Astrocyte (in vitro differentiated cells and primary cell): Measurements from ENCODE around the gene UPP1. TPM values are rescaled to one million over a fixed set of nuclear protein-coding genes. Genes with fewer than 3 reads are reported as not detected.

Experiments
- DNase-seq: peaks from one replicate; pipeline ENCODE4 v3.0.0-alpha.2; 2010; ENCODE audit warnings: low read depth
- FAIRE-seq: peaks from 2 replicates; lab custom pipeline; 2011; peaks lifted over from hg19 to GRCh38; lab: Jason Lieb, UNC
- H2AFZ ChIP-seq: 2 replicates; pipeline ENCODE4 v1.6.0; 2012; ENCODE audit warnings: low read depth, low read length, inconsistent platforms
- H3K27ac ChIP-seq: 2 replicates; pipeline ENCODE4 v1.5.1; 2011; ENCODE audit warnings: low read depth, low read length, inconsistent platforms
- H3K27me3 ChIP-seq: 2 replicates; pipeline ENCODE4 v1.6.0; 2011; ENCODE audit warnings: low read length, inconsistent platforms; ENCODE audit not compliant: insufficient read depth
- H3K36me3 ChIP-seq: 2 replicates; pipeline ENCODE4 v1.5.1; 2011; ENCODE audit warnings: low read length, inconsistent platforms; ENCODE audit not compliant: insufficient read depth
- H3K4me1 ChIP-seq: 2 replicates; pipeline ENCODE4 v1.5.1; 2011; ENCODE audit warnings: low read length, inconsistent platforms; ENCODE audit not compliant: insufficient read depth
- H3K4me2 ChIP-seq: 2 replicates; pipeline ENCODE4 v1.6.0; 2012; ENCODE audit warnings: low read length, inconsistent platforms
- H3K4me3 ChIP-seq: 2 replicates; pipeline ENCODE4 v1.5.1; 2011; ENCODE audit warnings: low read depth, mild to moderate bottlenecking, low read length, inconsistent platforms; ENCODE audit not compliant: insufficient read depth
- H3K79me2 ChIP-seq: 2 replicates; pipeline ENCODE4 v1.6.0; 2012; ENCODE audit warnings: mild to moderate bottlenecking, low read length, inconsistent platforms; ENCODE audit not compliant: insufficient read depth
- H3K9ac ChIP-seq: 2 replicates; pipeline ENCODE4 v1.6.0; 2012; ENCODE audit warnings: mild to moderate bottlenecking, low read length, inconsistent platforms
- H3K9me3 ChIP-seq: 2 replicates; pipeline ENCODE4 v1.5.1; 2012; ENCODE audit warnings: low read depth, mild to moderate bottlenecking, low read length, inconsistent platforms; ENCODE audit not compliant: insufficient read depth
- H4K20me1 ChIP-seq: 2 replicates; pipeline ENCODE4 v1.6.0; 2012; ENCODE audit warnings: low read length, inconsistent platforms; ENCODE audit not compliant: insufficient read depth
- H3K27ac Mint-ChIP-seq: one replicate; pipeline ENCODE4 v1.8.0; 2021; ENCODE audit warnings: mild to moderate bottlenecking, mixed read lengths; ENCODE audit not compliant: unreplicated experiment
- H3K27me3 Mint-ChIP-seq: one replicate; pipeline ENCODE4 v1.8.0; 2021; ENCODE audit warnings: low read depth, mixed read lengths; ENCODE audit not compliant: unreplicated experiment
- H3K36me3 Mint-ChIP-seq: one replicate; pipeline ENCODE4 v1.8.0; 2021; ENCODE audit warnings: low read depth, mixed read lengths; ENCODE audit not compliant: unreplicated experiment
- H3K4me1 Mint-ChIP-seq: one replicate; pipeline ENCODE4 v1.8.0; 2021; ENCODE audit warnings: low read depth, mixed read lengths; ENCODE audit not compliant: unreplicated experiment
- H3K4me3 Mint-ChIP-seq: one replicate; pipeline ENCODE4 v1.8.0; 2021; ENCODE audit warnings: mild to moderate bottlenecking, moderate library complexity, mixed read lengths; ENCODE audit not compliant: unreplicated experiment
- H3K9me3 Mint-ChIP-seq: one replicate; pipeline ENCODE4 v1.8.0; 2021; ENCODE audit warnings: mild to moderate bottlenecking, mixed read lengths; ENCODE audit not compliant: unreplicated experiment
- EZH2 ChIP-seq: IDR thresholded peaks from 2 replicates; pipeline ENCODE4 v1.6.1; 2012; ENCODE audit warnings: mild to moderate bottlenecking, low read length, inconsistent platforms; ENCODE audit not compliant: insufficient read depth
- total RNA-seq: library from RNA; stranded (reverse); gene quantifications from 2 replicates; pipeline ENCODE4 v1.2.1, GENCODE V29; 2021
- TF ChIP-seq, protein P1 (sequence below): IDR thresholded peaks from 2 replicates; pipeline ENCODE4 v1.5.1; 2011; ENCODE audit warnings: low read depth, mild to moderate bottlenecking, inconsistent platforms, low read length, moderate library complexity; ENCODE audit not compliant: insufficient read depth

The UPP1 gene
- total RNA-seq, 1 donor from 2014 or later = 54.2 TPM

DNA sequence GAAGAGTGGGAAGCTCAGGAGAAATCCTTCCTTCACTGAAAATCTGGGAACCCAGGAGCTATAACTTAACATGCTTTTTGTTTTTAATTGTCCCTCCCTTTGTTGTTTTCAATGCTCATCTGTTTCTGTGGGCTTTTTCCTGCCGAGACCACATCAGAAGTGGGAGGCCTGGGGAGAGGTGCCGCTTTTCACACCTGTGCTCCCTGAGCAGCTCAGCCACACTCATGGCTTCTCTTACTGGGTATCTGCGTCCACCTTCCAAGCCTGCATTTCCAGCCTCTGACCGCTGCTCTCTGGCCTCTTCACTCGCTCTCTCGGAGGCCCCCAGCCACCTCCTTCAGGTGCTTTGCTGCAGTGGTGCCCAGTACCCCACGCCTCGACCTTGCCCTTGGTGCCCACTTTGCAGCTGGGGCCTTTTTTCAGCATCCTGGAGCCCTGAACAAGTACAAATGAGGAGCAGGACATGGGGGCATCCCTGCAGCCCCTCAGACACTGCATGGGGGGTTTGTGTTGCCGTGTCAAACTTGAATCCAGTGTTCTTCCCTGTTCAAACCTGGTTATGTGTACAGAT lies 43.8 kb upstream of the UPP1 start:
- Histone ChIP-seq H2AFZ (no peak overlapping the region), H4K20me1 (no peaks in the 10 kb centered on the region), H3K4me3 (no peak overlapping the region), H3K4me1 (peaks cover 15% of the 10 kb centered on the region), H3K4me2 (no peak overlapping the region), H3K36me3 (no peaks in the 10 kb centered on the region), H3K9me3 (no peaks in the 10 kb centered on the region), H3K79me2 (no peaks in the 10 kb centered on the region), H3K27ac (no peak overlapping the region), H3K9ac (no peak overlapping the region), H3K27me3 (no peaks in the 10 kb centered on the region)
- TF ChIP-seq EZH2 = no peak
- TF ChIP-seq, protein P1, sequence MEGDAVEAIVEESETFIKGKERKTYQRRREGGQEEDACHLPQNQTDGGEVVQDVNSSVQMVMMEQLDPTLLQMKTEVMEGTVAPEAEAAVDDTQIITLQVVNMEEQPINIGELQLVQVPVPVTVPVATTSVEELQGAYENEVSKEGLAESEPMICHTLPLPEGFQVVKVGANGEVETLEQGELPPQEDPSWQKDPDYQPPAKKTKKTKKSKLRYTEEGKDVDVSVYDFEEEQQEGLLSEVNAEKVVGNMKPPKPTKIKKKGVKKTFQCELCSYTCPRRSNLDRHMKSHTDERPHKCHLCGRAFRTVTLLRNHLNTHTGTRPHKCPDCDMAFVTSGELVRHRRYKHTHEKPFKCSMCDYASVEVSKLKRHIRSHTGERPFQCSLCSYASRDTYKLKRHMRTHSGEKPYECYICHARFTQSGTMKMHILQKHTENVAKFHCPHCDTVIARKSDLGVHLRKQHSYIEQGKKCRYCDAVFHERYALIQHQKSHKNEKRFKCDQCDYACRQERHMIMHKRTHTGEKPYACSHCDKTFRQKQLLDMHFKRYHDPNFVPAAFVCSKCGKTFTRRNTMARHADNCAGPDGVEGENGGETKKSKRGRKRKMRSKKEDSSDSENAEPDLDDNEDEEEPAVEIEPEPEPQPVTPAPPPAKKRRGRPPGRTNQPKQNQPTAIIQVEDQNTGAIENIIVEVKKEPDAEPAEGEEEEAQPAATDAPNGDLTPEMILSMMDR = no peak
- no peak for DNase-seq
- no peaks in the 10 kb centered on the region for H3K9me3 Mint-ChIP-seq
- H3K4me3 Mint-ChIP-seq = no peak overlapping the region
- H3K27ac Mint-ChIP-seq = no peak overlapping the region
- FAIRE-seq = no peak
- peaks cover 6% of the 10 kb centered on the region for H3K27me3 Mint-ChIP-seq
- peaks cover 32% of the 10 kb centered on the region for H3K4me1 Mint-ChIP-seq
- no peaks in the 10 kb centered on the region for H3K36me3 Mint-ChIP-seq

DNA sequence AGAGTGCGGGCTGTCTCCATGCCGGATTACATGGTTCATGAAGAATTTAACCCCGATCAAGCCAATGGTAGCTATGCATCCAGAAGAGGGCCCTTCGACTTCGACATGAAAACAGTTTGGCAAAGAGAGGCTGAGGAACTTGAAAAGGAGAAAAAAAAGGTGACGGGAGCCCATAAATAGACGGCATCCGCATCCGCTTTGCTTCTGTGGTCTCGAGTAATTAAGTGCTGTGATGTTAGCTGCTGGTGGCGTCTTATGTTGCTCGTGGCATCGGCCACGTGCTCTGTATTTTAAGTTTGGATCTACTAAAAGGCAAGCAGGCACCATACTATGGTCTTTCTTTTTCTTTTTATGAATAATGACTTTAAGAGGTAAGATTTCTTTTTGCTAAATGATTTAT lies 42.6 kb upstream of the UPP1 start:
- Histone ChIP-seq H4K20me1 (no peaks in the 10 kb centered on the region), H3K4me2 (no peak overlapping the region), H3K9me3 (no peaks in the 10 kb centered on the region), H3K27ac (no peak overlapping the region), H3K4me3 (no peak overlapping the region), H3K27me3 (no peaks in the 10 kb centered on the region), H3K4me1 (peaks cover 8% of the 10 kb centered on the region), H3K36me3 (no peaks in the 10 kb centered on the region), H3K79me2 (no peaks in the 10 kb centered on the region), H3K9ac (no peak overlapping the region), H2AFZ (peak overlapping the region; percentile 13)
- Mint-ChIP-seq H3K9me3 (no peaks in the 10 kb centered on the region), H3K4me1 (peaks cover 23% of the 10 kb centered on the region), H3K27me3 (peaks cover 6% of the 10 kb centered on the region), H3K4me3 (no peak overlapping the region), H3K27ac (no peak overlapping the region), H3K36me3 (no peaks in the 10 kb centered on the region)
- FAIRE-seq (no peak), DNase-seq (no peak)
- no peak for TF ChIP-seq EZH2
- TF ChIP-seq, protein P1 = no peak

DNA sequence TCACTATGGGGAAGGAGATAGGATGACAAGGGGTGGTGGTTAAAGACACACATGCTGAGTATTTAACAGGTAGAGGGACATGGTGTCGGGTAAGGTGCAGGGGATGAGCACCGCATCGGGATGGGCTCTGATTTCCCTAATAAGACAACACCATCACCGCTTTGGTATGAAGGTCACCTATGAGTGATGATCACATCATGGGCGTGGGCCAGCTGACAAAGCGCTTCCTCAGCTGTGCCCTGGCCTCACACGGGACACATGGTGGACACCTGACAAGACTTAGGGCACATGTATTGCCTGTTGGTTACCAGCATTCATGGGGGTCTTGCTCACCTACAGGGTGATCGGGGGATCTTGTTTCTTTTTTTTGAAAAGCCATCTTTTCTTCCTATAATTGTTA lies 41.0 kb upstream of the UPP1 start:
- Histone ChIP-seq H4K20me1 (no peaks in the 10 kb centered on the region), H3K4me3 (no peak overlapping the region), H3K79me2 (no peaks in the 10 kb centered on the region), H3K27ac (no peak overlapping the region), H3K9me3 (no peaks in the 10 kb centered on the region), H3K27me3 (no peaks in the 10 kb centered on the region), H3K36me3 (no peaks in the 10 kb centered on the region), H3K9ac (no peak overlapping the region), H3K4me2 (no peak overlapping the region), H2AFZ (no peak overlapping the region), H3K4me1 (peaks cover 8% of the 10 kb centered on the region)
- H3K4me1 Mint-ChIP-seq = peaks cover 14% of the 10 kb centered on the region
- H3K9me3 Mint-ChIP-seq = no peaks in the 10 kb centered on the region
- no peaks in the 10 kb centered on the region for H3K36me3 Mint-ChIP-seq
- no peak for FAIRE-seq
- no peak overlapping the region for H3K27ac Mint-ChIP-seq
- DNase-seq = no peak
- H3K4me3 Mint-ChIP-seq = no peak overlapping the region
- peaks cover 6% of the 10 kb centered on the region for H3K27me3 Mint-ChIP-seq
- TF ChIP-seq, protein P1 = no peak
- TF ChIP-seq EZH2 = no peak
